BJ (cell line): ENCODE data around the gene MYO10. TPM values are rescaled to one million over a fixed set of nuclear protein-coding genes. Genes with fewer than 3 reads are reported as not detected.

Experiments used
- CTCF ChIA-PET: fragments of 350-600 bp; formaldehyde crosslinking; extraction: SDS; loops from one replicate; lab custom pipeline; 2021; ENCODE audit warnings: antibody characterized with exemption, inconsistent platforms; lab: Yijun Ruan, JAX
- POLR2A ChIA-PET: fragments of 300-600 bp; sonication (Branson Sonifier 250); formaldehyde crosslinking; extraction: SDS; loops from one replicate; lab custom pipeline; 2021; ENCODE audit warnings: antibody characterized with exemption; lab: Charles Lee
- DNase-seq: peaks from one replicate; pipeline ENCODE4 v3.0.0-alpha.2; 2011; ENCODE audit warnings: low read depth
- H3K27me3 ChIP-seq: 2 replicates; pipeline ENCODE4 v1.6.0; 2011; ENCODE audit warnings: low read length; ENCODE audit not compliant: control insufficient read depth, insufficient read depth
- H3K36me3 ChIP-seq: 2 replicates; pipeline ENCODE4 v1.5.1; 2011; ENCODE audit warnings: low read length; ENCODE audit not compliant: control insufficient read depth, insufficient read depth
- H3K4me3 ChIP-seq: 2 replicates; pipeline ENCODE4 v1.5.1; 2011; ENCODE audit warnings: low read depth, mild to moderate bottlenecking, control low read depth, low read length
- CTCF ChIP-seq: IDR thresholded peaks from 2 replicates; pipeline ENCODE4 v1.5.1; 2011; ENCODE audit warnings: low read depth, mild to moderate bottlenecking, control low read depth, inconsistent platforms, low read length, moderate library complexity; ENCODE audit not compliant: insufficient read depth
- polyA plus RNA-seq: library from polyadenylated mRNA; depleted of rRNA; stranded (reverse); fragments of >200 nt; gene quantifications from 2 replicates; pipeline ENCODE4 v1.2.3, GENCODE V29; 2011

MYO10 gene
- polyA plus RNA-seq, 1 experiment = 17.1 TPM

DNA sequence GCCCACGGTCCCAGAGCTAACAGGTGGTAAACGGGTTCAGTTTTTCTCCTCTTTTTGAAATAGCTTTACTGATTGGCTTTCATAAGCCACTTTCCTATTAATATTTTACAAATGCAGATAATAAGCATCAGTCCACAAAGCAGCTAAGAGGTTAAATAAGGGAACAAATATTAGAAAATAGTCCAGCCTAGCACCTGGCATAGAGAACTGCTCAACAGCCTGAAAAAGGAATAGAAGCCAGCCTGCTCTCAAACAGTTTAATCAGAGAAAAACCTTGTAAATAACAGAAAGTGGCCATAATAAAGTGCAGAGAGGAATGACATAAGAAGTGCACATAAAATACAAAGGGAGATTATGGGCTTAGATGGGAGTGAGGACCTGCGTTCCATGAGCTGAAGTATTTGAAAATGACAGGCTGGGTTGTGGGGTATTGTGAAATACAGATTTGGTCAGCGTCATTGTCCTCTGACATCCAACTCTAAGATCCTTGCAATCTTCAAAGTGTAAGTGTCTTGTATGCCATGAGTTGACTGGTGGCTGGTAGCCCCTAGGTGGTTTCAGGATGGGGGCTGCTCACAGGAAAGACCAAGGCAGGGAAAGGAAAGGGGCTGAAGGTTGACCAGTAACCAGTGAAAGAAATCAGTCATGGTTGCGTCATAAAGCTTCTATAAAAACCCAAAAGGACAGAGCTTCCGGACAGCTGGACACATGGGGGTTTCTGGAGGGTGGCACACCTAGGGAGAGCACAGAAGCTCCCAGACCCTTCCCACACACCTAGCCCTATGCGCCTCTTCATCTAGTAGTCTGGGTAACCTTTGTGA is 32.4 kb downstream of the MYO10 start:
- ChIA-PET CTCF (interaction anchor here (0.6 to 1.5 kb wide), 6 partner anchors 9 to 432 kb away, joined by 3 to 4 read pairs (median 4); no protein-coding TSS in a partner anchor), POLR2A (interaction anchor here (0.7 kb wide), 1 partner anchor 78 kb away, joined by 9 read pairs; no protein-coding TSS in a partner anchor)
- TF ChIP-seq CTCF = no peak
- no peaks in the 10 kb centered on the region for H3K27me3 ChIP-seq
- H3K4me3 ChIP-seq = no peak overlapping the region
- H3K36me3 ChIP-seq = no peaks in the 10 kb centered on the region
- no peak for DNase-seq

DNA sequence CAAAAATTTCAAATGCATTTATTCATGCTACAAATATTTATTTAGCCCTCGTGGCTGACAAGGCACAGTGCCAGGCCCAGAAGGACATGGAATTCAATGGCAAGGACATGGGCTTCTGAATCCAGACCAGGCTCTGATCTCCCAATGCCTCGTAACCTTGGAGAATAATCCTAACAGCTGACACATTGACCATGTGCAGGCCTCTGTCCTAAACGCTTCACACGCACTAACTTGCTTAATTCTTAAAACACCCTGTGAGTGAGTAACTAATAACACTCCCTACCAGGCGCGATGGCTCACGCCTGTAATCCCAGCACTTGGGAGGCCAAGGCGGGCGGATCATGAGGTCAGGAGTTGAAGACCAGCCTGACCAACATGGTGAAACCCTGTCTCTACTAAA is 33.2 kb downstream of the MYO10 start:
- no peak overlapping the region for H3K4me3 ChIP-seq
- ChIA-PET POLR2A (no interaction called here), CTCF (interaction anchor here (0.6 to 1.5 kb wide), 3 partner anchors 8 to 36 kb away, joined by 3 to 4 read pairs (median 3); no protein-coding TSS in a partner anchor)
- no peak for TF ChIP-seq CTCF
- H3K27me3 ChIP-seq = no peaks in the 10 kb centered on the region
- DNase-seq = no peak
- H3K36me3 ChIP-seq = no peaks in the 10 kb centered on the region

DNA sequence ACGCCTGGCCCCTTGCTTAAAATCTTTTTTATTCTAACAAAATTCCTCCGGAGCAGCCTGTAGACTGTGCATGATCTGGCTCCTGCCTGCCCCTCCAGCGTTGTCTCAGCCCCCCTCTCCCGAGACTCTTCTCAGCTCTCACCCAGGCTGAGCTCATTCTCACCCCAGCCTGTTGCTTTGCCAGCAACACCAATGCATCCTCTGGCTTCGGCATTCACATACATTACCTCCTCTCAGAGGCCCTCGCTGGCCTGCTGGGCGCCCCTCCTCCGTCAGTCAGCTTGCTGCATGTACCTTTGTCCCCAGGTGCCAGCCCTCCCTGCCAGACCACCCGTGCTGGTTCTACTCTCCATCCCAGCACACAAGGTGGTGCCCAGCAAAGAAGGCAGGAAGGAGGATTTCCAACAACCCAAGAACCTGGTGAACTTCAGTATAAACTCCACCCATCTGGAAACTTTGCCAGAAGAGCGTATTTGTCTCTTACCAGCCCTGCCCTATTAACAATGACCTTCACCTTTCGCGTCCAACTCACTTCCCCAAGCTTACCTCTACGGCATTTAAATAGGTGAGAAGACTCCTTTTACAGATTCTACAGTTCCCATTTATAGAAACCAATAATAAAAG is 35.0 kb downstream of the MYO10 start:
- CTCF ChIA-PET = no interaction called here
- TF ChIP-seq CTCF = no peak
- POLR2A ChIA-PET = no interaction called here

DNA sequence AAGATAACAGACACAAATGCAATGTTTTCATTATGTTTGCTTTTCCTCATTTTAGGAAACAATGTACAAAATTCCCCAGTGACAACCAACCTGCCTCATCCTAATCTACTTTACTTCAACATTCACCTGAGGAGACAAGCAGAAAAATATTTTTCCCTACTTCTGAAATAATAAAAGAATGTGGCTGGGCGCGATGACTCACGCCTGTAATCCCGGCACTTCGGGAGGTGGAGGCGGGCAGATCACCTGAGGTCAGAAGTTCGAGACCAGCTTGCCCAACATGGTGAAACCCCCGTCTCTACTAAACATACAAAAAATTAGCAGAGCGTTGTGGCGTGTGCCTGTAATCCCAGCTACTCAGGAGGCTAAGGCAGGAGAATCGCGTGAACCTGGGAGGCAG is 36.9 kb downstream of the MYO10 start:
- POLR2A ChIA-PET = no interaction called here
- DNase-seq = no peak
- Histone ChIP-seq H3K4me3 (no peak overlapping the region), H3K36me3 (no peaks in the 10 kb centered on the region; the same call in 1 of the 2 replicates), H3K27me3 (no peaks in the 10 kb centered on the region)
- no peak for TF ChIP-seq CTCF
- CTCF ChIA-PET = no interaction called here

More for the DNA sequence above, 35.0 kb downstream of the MYO10 start:
- Histone ChIP-seq H3K36me3 (no peaks in the 10 kb centered on the region; the same call in 1 of the 2 replicates), H3K27me3 (no peaks in the 10 kb centered on the region), H3K4me3 (no peak overlapping the region)
- DNase-seq = no peak

DNA sequence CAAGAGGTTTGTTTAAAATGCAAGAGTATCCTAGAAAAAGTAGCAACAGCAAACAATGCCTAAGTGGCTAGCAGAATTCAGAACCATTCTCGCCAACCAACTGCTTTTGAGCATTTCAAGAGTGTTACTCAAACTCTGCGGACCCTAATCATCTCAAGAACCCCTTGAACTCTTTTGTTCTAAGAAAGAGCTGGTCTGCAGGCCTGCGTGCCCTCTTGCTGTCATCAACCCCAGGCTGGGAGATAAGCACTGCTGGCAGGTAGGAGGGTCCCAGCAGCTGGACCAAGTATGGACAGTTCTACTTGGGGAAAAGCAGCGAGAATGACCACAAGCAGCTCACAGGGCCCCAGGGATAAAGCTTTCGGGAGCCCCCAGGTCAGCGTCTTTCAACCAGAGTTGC is 38.3 kb downstream of the MYO10 start:
- ChIA-PET POLR2A (no interaction called here), CTCF (no interaction called here)
- no peak for DNase-seq
- Histone ChIP-seq H3K27me3 (no peaks in the 10 kb centered on the region), H3K4me3 (no peak overlapping the region), H3K36me3 (no peaks in the 10 kb centered on the region; the same call in 1 of the 2 replicates)
- no peak for TF ChIP-seq CTCF
